Posterior vena cava (tissue), 2 donors: ENCODE measurements around the gene RAE1. TPM values are rescaled to one million over a fixed set of nuclear protein-coding genes. Genes with fewer than 3 reads are reported as not detected.
"Not testable (repeated sequence)": the region's sequence is repeated elsewhere in the genome, so short reads cannot be mapped to it uniquely, and the experiment has no call there.

ENCODE experiments used
- DNase-seq: peaks from one replicate; pipeline ENCODE4 v3.0.0-alpha.2; 2020; ENCODE audit warnings: low spot score
- intact Hi-C, 2 donors: fragments of 100-400 bp; cut with DNase I; formaldehyde crosslinking; loops; one replicate each; pipeline versions ENCODE4 v1.14.1 to v1.14.2; 2022 to 2023
- total RNA-seq, 2 donors: library from RNA; stranded (reverse); fragmentation: NEBNext Ultra II Directional; extraction: Animal tissue kit (Norgen Biotek cat#: 25700); gene quantifications; one replicate each; pipeline ENCODE4 v1.2.1, GENCODE V29; 2021
- donor health status: DM: yes; HTN: yes; CAD: no.
- donor health status: DM: yes; HTN: yes; CAD: no.

The RAE1 gene
- total RNA-seq, 2 donors from 2014 or later: 10.6 to 14.3 TPM

- DNase-seq: no peak
These were observed 28.0 kb upstream of the RAE1 start for GRCh38 chr20:57323034-57323433.

DNA sequence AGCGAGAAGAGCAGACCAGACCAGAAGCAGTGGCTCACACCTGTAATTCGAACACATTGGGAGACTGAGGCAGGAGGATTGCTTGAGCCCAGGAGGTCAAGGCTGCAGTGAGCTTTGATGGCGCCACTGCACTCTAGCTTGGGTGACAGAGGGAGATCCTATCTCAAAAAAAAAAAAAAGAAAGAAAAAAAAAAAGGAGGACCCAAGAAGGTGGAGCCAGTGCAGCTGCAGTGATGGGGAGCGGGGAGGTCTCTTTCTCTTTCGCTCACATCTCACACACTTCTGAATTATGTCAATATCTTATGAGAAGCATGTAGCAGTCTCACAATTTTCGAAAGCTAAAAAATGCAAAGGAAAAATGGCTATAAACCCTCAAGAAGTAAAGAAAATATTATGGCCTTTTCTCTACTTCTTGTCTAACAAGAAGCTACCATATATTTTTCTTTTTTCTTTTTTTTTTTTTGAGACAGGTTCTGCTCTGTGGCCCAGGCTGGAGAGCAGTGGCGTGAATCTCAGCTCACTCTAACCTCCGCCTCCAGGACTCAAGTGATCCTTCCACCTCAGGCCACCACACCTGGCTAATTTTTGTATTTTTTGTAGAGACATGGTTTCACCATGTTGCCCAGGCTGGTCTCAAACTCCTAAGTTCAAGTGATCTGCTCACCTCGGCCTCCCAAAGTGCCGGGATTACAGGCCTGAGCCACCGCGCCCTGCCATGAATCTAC lies 25.3 kb upstream of the RAE1 start:
- intact Hi-C loops: no loop called here
- no peak for DNase-seq

More at GRCh38 chr20:57323034-57323433, 28.0 kb upstream of the RAE1 start:
- intact Hi-C loops: no loop called here

DNA sequence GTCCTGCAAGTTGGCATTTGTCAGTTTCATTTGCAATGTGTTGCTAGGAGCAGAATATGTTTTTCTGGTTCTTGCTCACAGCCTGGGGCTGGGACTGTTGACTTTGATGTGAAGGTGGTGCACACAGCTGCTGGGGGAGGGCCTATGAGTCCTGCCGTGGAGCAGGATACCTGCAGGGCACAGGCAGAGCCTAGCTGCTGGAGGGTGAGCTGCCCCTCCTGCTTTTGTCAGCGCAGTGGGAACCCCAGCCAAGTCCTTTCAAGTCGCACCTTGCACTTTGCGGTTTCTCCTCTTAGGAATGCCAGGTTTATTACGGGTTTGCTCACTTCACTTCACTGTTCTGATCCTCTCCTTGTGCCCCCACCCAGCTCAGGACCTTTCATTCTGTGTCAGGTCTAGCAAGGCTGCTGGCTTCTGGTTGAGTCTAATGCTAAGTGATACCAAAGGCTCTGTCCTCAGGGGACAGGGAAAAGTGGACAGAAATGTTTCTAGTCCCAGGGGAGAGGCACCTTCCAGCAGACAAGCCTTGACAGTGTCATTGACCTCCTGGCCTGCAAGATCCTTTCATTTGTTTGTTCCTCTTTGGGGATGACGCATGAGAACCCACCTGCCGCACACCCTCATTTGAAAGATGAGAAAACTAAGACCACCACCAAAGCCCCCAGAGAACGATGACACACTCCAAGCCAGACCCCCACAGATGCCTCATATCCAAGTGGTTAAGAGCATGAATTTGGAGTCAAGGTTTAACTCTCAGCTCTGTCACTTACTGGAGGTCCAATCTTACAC lies 24.2 kb upstream of the RAE1 start:
- no peak for DNase-seq
- intact Hi-C loops: no loop called here

- no peak for DNase-seq
These were observed 23.2 kb upstream of the RAE1 start for GRCh38 chr20:57327820-57328219.

DNA sequence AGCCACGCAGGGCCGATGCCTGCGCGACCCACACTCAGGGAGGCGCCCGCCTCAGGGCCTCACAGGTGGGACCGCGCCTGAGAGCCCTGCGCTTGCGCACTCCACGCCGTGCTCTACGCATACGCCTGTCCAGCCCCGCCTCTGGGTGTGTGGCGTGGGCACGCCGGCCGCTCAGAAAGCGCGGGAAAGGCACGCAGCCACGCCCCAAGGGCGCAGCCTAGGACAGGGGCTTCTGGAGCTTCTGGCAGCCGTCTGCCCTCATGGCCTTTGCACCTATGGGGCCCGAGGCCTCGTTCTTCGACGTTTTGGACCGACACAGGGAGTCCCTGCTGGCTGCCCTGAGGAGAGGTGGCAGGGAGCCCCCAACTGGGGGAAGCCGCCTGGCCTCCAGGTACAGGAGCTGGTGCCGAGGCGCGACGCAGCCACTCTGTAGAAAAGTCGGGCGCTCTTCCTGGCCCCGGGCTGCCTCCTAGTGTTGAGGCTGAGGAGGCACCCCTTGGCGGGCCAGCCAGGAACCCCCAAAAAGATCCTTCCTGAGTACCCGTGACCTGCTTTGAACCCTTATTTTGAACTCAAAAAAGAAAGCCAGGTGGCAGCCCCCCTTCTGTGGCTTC lies 21.3 kb upstream of the RAE1 start, which contains the start of gene SPO11:
SPO11 (plus strand) TSS at position 196 of the 614 bp plus-strand sequence; CDS start at position 261, 65 bp downstream.
- intact Hi-C loops: no loop called here
- DNase-seq: no peak

More at GRCh38 chr20:57327820-57328219, 23.2 kb upstream of the RAE1 start:
- intact Hi-C loops: no loop called here

- intact Hi-C loops: no loop called here
- DNase-seq: no peak
These were observed 20.1 kb upstream of the RAE1 start for GRCh38 chr20:57330998-57331397.

DNA sequence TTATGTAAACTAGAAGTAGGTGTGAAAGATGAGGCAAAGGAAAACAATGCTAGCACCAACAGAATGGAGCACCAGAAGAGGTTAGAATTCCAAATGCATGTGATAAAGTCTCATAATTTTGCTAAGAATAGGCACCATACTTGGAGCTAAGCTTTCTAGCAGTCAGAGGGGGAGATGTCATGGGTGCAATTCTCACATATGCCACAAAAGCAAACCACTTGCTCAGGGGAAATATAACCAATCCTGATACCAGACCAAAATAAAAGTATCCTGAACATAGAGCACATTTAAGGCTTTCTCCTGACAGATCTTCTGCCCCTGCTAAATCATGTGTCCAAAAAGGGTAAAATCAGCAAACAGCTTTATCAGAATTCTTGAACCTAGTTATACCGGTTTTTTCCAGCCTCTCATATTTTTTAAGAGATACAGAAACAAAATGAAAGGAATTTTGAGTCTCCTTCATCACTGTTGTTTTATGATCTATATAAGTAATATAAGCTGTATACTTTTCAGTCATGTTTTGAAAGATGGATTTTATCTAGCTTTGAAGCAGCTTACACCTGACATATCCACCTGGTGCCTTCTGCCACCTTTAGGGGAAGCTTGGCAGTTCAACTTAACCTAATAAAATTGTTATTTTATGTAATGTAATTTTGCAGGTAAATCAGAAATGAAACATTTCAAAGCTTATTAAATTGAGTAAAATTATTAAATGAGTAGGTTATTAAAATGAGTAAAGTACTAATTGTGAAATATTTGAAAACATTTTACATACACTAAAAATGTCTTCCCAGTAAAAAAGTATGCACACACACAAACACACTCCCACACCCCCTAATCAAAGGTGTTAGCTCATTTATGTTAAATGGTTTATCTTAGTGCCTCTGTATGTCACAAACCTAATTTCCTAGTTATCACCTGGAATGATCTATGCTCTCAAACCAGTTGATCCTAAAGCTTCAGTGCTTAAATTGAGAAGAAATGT lies 18.7 kb upstream of the RAE1 start:
- no peak for DNase-seq
- intact Hi-C loops: no loop called here

- no peak for DNase-seq
- intact Hi-C loops: no loop called here
These were observed 15.7 kb upstream of the RAE1 start for GRCh38 chr20:57335392-57335791.

DNA sequence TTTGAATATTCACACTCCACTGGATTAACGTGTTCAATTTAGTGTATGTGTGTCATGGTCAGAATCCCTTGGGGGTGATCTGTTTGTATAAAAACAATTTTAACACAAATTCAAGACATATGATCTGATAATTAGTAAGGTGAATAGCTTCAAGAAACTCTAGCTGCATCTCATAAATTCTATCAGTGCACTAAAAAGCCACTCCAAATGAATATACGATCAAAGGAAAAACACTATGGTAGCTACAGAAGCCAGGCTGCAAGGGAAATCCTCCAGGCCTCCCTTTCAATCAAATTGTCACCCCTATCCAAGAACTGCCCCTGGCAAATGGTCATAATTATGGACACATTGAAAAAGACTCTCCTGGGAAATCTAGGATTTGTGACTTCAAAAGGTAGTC lies 9.4 kb upstream of the RAE1 start:
- DNase-seq: no peak
- intact Hi-C loops: no loop called here

DNA sequence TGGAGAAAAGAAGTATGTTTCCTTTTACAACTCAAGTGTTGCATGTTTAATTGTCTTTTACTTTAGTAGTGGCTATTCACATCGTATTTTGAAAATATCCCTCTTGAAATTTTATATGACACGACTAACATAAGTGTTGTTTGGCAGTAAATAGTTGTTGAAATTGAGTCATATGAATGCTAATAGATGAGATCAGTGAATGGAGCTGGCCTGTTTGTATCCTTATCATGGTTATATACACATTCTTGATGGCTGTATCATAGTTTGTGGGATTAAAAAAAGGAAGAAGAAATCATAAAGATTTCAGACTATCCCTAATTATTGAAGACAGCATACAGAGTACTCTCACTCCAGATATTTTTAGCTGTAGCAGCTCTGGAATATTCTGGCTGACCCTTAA lies 8.2 kb upstream of the RAE1 start:
- intact Hi-C loops: no loop called here
- DNase-seq: no peak

DNA sequence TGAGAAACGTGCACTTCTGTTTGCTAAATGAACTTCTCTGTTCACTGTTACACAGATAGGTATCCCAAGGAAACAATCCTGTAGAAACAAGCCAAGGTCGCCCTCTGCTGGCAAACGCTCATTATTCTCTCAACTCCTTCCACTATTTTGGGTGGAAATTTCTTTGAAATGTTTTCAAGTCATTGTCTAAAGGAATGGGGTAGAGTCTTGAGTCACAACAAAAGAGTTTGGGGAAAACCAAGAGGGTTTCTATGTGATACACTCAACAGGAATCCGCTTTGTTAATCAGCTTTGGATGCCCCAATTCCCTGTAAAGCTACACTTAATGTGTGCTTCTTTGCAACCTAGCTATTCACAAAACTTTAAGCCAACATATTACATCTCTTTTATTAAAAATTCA lies 4.6 kb upstream of the RAE1 start:
- intact Hi-C loops: loop anchor here (5.0 kb wide), 2 partner anchors 254 to 794 kb away; no protein-coding TSS in a partner anchor
- peak; percentile 93 for DNase-seq

- intact Hi-C loops: loop anchor here (5.0 kb wide), 2 partner anchors 255 to 795 kb away; no protein-coding TSS in a partner anchor
These were observed 3.7 kb upstream of the RAE1 start for GRCh38 chr20:57347393-57347792.

DNA sequence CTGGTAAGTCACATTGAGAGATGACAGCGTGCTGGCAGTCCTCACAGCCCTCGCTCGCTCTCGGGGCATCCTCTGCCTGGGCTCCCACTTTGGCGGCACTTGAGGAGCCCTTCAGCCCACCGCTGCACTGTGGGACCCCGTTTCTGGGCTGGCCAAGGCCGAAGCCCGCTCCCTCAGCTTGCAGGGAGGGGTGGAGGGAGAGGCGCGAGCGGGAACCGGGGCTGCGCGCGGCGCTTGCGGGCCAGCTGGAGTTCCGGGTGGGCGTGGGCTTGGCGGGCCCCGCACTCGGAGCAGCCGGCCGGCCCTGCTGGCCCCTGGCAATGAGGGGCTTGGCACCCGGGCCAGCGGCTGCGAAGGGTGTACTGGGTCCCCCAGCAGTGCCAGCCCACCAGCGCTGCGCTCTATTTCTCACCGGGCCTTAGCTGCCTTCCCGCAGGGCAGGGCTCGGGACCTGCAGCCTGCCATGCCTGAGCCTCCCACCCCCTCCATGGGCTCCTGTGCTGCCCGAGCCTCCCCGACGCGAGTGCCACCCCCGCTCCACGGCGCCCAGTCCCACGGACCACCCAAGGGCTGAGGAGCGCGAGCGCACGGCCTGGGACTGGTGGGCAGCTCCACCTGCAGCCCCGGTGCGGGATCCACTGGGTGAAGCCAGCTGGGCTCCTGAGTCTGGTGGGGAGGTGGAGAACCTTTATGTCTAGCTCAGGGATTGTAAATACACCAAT lies 2.7 kb upstream of the RAE1 start:
- intact Hi-C loops: loop anchor here (5.0 kb wide), 2 partner anchors 256 to 796 kb away; no protein-coding TSS in a partner anchor
- DNase-seq: not testable (repeated sequence)

More at GRCh38 chr20:57347393-57347792, 3.7 kb upstream of the RAE1 start:
- DNase-seq: no peak

GRCh38 chr20:57348922-57349574 lies 2.0 kb upstream of the RAE1 start:
- not testable (repeated sequence) for DNase-seq
- intact Hi-C loops: loop anchor here (5.0 kb wide), 2 partner anchors 257 to 797 kb away; no protein-coding TSS in a partner anchor

DNA sequence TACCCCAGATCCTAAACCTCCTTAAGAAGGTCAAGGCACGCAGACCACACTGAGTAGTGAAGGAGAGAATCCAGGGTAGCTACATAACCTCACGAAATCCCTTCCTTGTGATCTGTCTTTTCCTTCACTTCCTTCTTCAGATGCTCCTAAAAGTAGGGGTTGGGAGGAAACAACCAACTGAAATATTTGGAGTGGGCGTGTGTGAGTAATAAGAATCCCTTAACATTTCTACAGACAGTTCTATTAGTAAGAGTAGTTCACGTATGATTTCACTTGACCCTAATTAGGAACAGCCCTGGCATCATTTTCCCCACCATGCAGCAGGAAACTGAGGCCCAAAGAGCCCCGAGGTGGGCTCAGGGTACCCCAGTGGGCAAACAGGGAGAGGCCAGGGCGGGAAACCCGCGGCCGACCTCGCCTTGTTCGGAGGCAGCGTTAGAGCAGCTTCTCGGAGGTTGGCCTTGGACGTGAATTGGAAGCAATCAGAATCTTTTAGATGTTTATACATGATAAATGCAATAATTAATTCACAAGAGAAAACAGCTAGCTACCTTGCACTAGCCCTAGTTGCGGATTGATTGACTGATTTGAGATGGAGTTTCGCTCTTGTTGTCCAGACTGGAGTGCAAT lies 859 bp upstream of the RAE1 start:
- no peak for DNase-seq
- intact Hi-C loops: no loop called here

DNA sequence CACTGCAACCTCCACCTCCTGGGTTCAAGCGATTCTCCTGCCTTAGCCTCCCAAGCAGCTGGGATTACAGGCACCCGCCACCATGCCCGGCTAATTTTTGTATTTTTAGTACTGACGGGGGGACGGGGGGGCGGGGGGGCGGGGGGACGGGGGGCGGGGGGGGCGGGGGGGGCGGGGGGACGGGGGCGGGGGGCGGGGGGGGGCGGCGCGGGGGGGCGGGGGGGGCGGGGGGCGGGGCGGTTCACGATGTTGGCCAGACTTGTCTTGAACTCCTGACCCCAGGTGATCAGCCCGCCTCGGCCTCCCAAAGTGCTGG lies 371 bp upstream of the RAE1 start:
- DNase-seq, intact Hi-C loops: not testable (repeated sequence)

- DNase-seq: no peak
- intact Hi-C loops: no loop called here
These were observed 1.2 kb downstream of the RAE1 start for GRCh38 chr20:57352305-57352704.
